Measurements from ENCODE around the gene CHRNA4.

The CHRNA4 gene

DNA sequence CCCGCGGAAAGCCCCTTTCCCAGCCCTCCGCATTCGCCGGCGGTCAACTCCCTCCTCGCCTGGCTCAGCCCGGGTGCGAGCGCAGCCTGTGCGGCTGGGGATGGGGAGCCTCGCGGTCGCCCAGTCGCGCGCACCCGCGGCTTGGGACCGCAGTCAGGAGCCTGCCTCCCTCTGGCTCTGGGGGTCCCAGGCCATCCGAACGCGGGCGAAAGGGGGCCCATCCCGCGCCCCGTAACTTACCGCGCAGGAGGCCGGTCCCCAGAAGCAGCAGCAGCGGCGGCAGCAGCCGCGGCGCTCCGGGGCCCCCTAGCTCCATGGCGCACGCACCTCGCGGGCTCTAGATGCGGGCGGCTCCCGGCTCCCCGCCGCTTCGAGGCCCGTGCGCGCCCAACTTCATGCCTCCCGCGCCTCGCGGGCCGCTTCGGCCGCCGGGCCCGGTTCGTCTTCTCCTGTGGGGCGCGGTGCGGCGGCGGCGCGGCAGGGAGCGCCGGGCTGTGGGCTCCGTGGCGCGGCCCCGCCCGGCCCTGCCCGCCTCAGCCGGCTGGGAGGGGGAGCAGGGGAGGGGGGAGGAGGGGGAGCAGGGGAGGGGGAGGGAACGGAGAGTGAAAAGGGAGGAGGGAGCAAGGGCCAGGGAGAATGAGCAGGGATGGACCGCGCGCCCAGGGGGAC lies at the start of gene CHRNA4:
Gene CHRNA4 (minus strand): TSS at position 500 of the 669 bp plus-strand sequence. CDS start 184 bp downstream, at position 316.
- no peaks in the 10 kb centered on the region for H3K79me2 ChIP-seq (ENCODE audit: insufficient read depth, low read length)
- H3K27me3 ChIP-seq (ENCODE audit: insufficient read depth, low read length, poor library complexity) = no peaks in the 10 kb centered on the region
- no peak within 1 kb of the TSS for H3K27ac ChIP-seq (ENCODE audit: low read length)
- H3K36me3 ChIP-seq (ENCODE audit: insufficient read depth, low read length) = no peaks in the 10 kb centered on the region
- H3K4me2 ChIP-seq (ENCODE audit: insufficient read depth, low read length) = no peak within 1 kb of the TSS
- DNase-seq (no peak), ATAC-seq (ENCODE audit: insufficient read depth, low read depth) (no peak)
- H3K9me3 ChIP-seq (ENCODE audit: insufficient read depth, low read length, severe bottlenecking) = no peaks in the 10 kb centered on the region
- TF ChIP-seq CTCF (IDR thresholded peaks at IDR 0.05; ENCODE audit: borderline replicate concordance, extremely low read depth, low read length, poor library complexity, severe bottlenecking) (no peak), EZH2 (IDR thresholded peaks at IDR 0.05; ENCODE audit: borderline replicate concordance, low read depth, low read length, severe bottlenecking) (no peak)
- H3K4me3 ChIP-seq (ENCODE audit: low read depth in 1 of 2, low read length in 2 of 2) = no peak within 1 kb of the TSS
- H3K9ac ChIP-seq (ENCODE audit: low read depth, low read length) = no peak within 1 kb of the TSS
- H2AFZ ChIP-seq (ENCODE audit: low read depth, low read length) = no peak within 1 kb of the TSS
- H3K4me1 ChIP-seq (ENCODE audit: insufficient read depth, low read length) = no peaks in the 10 kb centered on the region
- peaks cover 19% of the 10 kb centered on the region for H4K20me1 ChIP-seq (ENCODE audit: insufficient read depth, low read length)

DNA sequence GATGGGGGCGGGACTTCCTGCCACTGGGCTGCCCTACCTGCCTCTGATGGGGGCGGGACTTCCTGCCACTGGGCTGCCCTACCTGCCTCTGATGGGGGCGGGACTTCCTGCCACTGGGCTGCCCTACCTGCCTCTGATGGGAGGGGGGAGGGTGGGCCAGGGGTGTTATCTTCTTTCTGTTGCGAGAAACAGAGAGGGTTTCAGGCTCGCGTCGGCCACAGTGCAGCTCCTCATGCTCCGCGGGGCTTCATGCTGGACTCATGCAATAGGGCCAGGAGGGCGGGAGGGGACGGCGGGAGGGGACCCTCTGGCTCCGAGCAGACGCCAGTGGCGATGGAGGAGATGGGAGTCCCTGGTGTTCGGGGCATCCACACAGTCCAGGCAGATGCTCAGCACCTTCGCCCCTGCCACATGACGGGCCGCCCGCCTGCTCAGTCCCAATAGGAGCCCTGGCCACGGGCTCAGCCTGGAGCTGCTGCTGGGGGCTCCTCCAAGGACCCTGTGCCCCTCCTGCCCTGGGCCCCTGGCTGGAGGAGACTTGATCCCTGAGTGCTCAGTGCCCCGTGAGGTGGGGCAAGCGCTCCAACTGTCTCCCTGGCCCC lies 48.8 kb upstream of the CHRNA4 start:
- DNase-seq (no peak), ATAC-seq (ENCODE audit: insufficient read depth, low read depth) (no peak)
- no peak overlapping the region for H3K4me2 ChIP-seq (ENCODE audit: insufficient read depth, low read length)
- H2AFZ ChIP-seq (ENCODE audit: low read depth, low read length) = no peak overlapping the region
- no peak overlapping the region for H3K27ac ChIP-seq (ENCODE audit: low read length)
- H3K4me3 ChIP-seq (ENCODE audit: low read depth in 1 of 2, low read length in 2 of 2) = no peak overlapping the region
- peaks cover 22% of the 10 kb centered on the region for H4K20me1 ChIP-seq (ENCODE audit: insufficient read depth, low read length)
- H3K9me3 ChIP-seq (ENCODE audit: insufficient read depth, low read length, severe bottlenecking) = no peaks in the 10 kb centered on the region
- H3K27me3 ChIP-seq (ENCODE audit: insufficient read depth, low read length, poor library complexity) = peaks cover 4% of the 10 kb centered on the region
- no peak overlapping the region for H3K9ac ChIP-seq (ENCODE audit: low read depth, low read length)
- H3K79me2 ChIP-seq (ENCODE audit: insufficient read depth, low read length) = no peaks in the 10 kb centered on the region
- TF ChIP-seq CTCF (IDR thresholded peaks at IDR 0.05; ENCODE audit: borderline replicate concordance, extremely low read depth, low read length, poor library complexity, severe bottlenecking) = no peak
- TF ChIP-seq EZH2 (IDR thresholded peaks at IDR 0.05; ENCODE audit: borderline replicate concordance, low read depth, low read length, severe bottlenecking) = no peak
- H3K36me3 ChIP-seq (ENCODE audit: insufficient read depth, low read length) = no peaks in the 10 kb centered on the region
- no peaks in the 10 kb centered on the region for H3K4me1 ChIP-seq (ENCODE audit: insufficient read depth, low read length)

DNA sequence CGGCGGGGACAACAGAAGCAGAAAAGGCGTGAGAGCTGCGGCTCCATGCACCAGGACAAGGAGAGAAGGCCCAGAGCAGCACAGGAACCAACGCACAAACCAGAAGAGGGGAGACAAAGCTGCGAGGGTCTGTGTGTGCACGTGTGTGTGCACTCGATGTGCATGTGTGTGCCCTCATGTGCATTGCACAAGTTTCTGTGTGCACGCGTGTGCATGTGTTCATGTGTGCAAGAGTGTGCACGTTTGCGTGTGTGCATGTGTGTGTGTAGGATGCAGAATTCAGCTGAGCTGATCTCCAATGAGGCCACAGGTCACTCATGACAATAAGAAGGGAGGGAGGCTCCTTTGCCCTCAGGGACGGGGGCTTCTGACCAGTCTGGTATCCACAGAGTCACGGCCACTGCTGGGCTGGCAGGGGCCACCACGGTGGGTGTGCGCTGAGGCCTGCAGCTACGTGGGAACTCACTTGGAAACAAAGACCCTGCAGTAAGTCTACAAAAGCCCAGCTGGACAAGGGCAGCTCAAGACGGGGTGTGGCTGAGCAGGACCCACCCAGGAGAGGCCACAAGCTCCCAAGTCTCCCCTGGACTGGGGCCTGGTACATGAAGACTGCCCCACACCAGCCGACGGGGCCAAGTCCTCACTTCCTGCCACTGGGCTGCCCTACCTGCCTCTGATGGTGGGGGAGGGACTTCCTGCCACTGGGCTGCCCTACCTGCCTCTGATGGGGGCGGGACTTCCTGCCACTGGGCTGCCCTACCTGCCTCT lies 48.1 kb upstream of the CHRNA4 start:
- no peaks in the 10 kb centered on the region for H3K79me2 ChIP-seq (ENCODE audit: insufficient read depth, low read length)
- no peaks in the 10 kb centered on the region for H3K27me3 ChIP-seq (ENCODE audit: insufficient read depth, low read length, poor library complexity)
- no peak overlapping the region for H3K27ac ChIP-seq (ENCODE audit: low read length)
- no peak overlapping the region for H3K4me3 ChIP-seq (ENCODE audit: low read depth in 1 of 2, low read length in 2 of 2)
- H3K4me1 ChIP-seq (ENCODE audit: insufficient read depth, low read length) = no peaks in the 10 kb centered on the region
- peaks cover 26% of the 10 kb centered on the region for H4K20me1 ChIP-seq (ENCODE audit: insufficient read depth, low read length)
- H3K9ac ChIP-seq (ENCODE audit: low read depth, low read length) = no peak overlapping the region
- H3K36me3 ChIP-seq (ENCODE audit: insufficient read depth, low read length) = no peaks in the 10 kb centered on the region
- no peaks in the 10 kb centered on the region for H3K9me3 ChIP-seq (ENCODE audit: insufficient read depth, low read length, severe bottlenecking)
- no peak overlapping the region for H3K4me2 ChIP-seq (ENCODE audit: insufficient read depth, low read length)
- no peak overlapping the region for H2AFZ ChIP-seq (ENCODE audit: low read depth, low read length)
- no peak for DNase-seq
- ATAC-seq (ENCODE audit: insufficient read depth, low read depth) = no peak
- TF ChIP-seq CTCF (IDR thresholded peaks at IDR 0.05; ENCODE audit: borderline replicate concordance, extremely low read depth, low read length, poor library complexity, severe bottlenecking) (no peak), EZH2 (IDR thresholded peaks at IDR 0.05; ENCODE audit: borderline replicate concordance, low read depth, low read length, severe bottlenecking) (no peak)
